HG02623 (cell line): Measurements from ENCODE around the gene UBTD2.
A peak's percentile ranks its signal among the peaks of the same experiment; 100 is the strongest.
"Not testable (repeated sequence)": the region's sequence is repeated elsewhere in the genome, so short reads cannot be mapped to it uniquely, and the experiment has no call there.

Experiments used
- ATAC-seq: cut with Tn5 transposase; IDR thresholded peaks from one replicate; pipeline ENCODE4 v1.9.1; 2021; ENCODE audit warnings: moderate library complexity; ENCODE audit not compliant: unreplicated experiment

UBTD2 gene

GRCh38 chr5:172199446-172199845 is 84.1 kb downstream of the UBTD2 start:
- no peak for ATAC-seq

GRCh38 chr5:172197775-172198174 is 85.8 kb downstream of the UBTD2 start:
- ATAC-seq, result not testable (repeated sequence)

GRCh38 chr5:172194985-172195774 is 88.4 kb downstream of the UBTD2 start:
- no peak for ATAC-seq

- ATAC-seq, result no peak
Observed at GRCh38 chr5:172193872-172194271, 89.7 kb downstream of the UBTD2 start, which contains the start of gene EFCAB9. TSS of gene EFCAB9 (plus strand) at chr5:172194172. CDS start at chr5:172194173, 1 bp downstream.

- ATAC-seq, result no peak
Observed at GRCh38 chr5:172189693-172190296, 93.8 kb downstream of the UBTD2 start.

- ATAC-seq, result no peak
Observed at GRCh38 chr5:172188893-172189692, 94.5 kb downstream of the UBTD2 start.

GRCh38 chr5:172188033-172188892 is 95.3 kb downstream of the UBTD2 start, which contains the start of gene STK10:
TSS of gene STK10 (minus strand) at chr5:172188224. CDS start at chr5:172188042, 182 bp downstream.
- ATAC-seq, result peak; percentile 60

- peak; percentile 24 for ATAC-seq
Observed at GRCh38 chr5:172187118-172188032, 96.2 kb downstream of the UBTD2 start.

GRCh38 chr5:172186114-172186695 is 97.4 kb downstream of the UBTD2 start:
- no peak for ATAC-seq

GRCh38 chr5:172185096-172185461 is 98.5 kb downstream of the UBTD2 start:
- no peak for ATAC-seq

- ATAC-seq, result no peak
Observed at GRCh38 chr5:172183881-172184280, 99.7 kb downstream of the UBTD2 start.

- ATAC-seq, result no peak
Observed at GRCh38 chr5:172182291-172182690, 101.3 kb downstream of the UBTD2 start.

GRCh38 chr5:172180936-172181335 is 102.6 kb downstream of the UBTD2 start:
- ATAC-seq, result no peak

GRCh38 chr5:172178991-172179989 is 104.3 kb downstream of the UBTD2 start:
- peak; percentile 27 for ATAC-seq

GRCh38 chr5:172178301-172178987 is 105.1 kb downstream of the UBTD2 start:
- ATAC-seq, result no peak

- ATAC-seq, result no peak
Observed at GRCh38 chr5:172177176-172177575, 106.4 kb downstream of the UBTD2 start.

- peak; percentile 55 for ATAC-seq
Observed at GRCh38 chr5:172175263-172175719, 108.3 kb downstream of the UBTD2 start.
